Calu3 (cell line): ENCODE measurements around the gene CNOT10. TPM values are rescaled to one million over a fixed set of nuclear protein-coding genes. Genes with fewer than 3 reads are reported as not detected.
"Not testable (repeated sequence)": the region's sequence is repeated elsewhere in the genome, so short reads cannot be mapped to it uniquely, and the experiment has no call there.

Experiments
- BruUV-seq: library from RNA; stranded (reverse); fragments of 400-500 nt; replicated peaks from 2 replicates; lab custom pipeline; 2021; lab: Mats Ljungman, UMichigan
- CTCF ChIA-PET: fragments of 300-600 bp; sonication (Branson Sonifier 250); formaldehyde crosslinking; loops from one replicate; lab custom pipeline; 2022; ENCODE audit warnings: antibody characterized with exemption; lab: Charles Lee
- DNase-seq: peaks from one replicate; pipeline ENCODE4 v3.0.0; 2022
- H3K27ac Mint-ChIP-seq: one replicate; pipeline ENCODE4 v1.8.0; 2022; ENCODE audit warnings: mixed read lengths; ENCODE audit not compliant: unreplicated experiment
- H3K27me3 Mint-ChIP-seq: one replicate; pipeline ENCODE4 v1.8.0; 2022; ENCODE audit warnings: mixed read lengths; ENCODE audit not compliant: unreplicated experiment
- H3K36me3 Mint-ChIP-seq: one replicate; pipeline ENCODE4 v1.8.0; 2022; ENCODE audit warnings: mild to moderate bottlenecking, moderate library complexity, mixed read lengths; ENCODE audit not compliant: insufficient read depth, unreplicated experiment
- H3K4me1 Mint-ChIP-seq: one replicate; pipeline ENCODE4 v1.8.0; 2022; ENCODE audit warnings: mild to moderate bottlenecking, low read depth, mixed read lengths; ENCODE audit not compliant: unreplicated experiment
- H3K4me3 Mint-ChIP-seq: one replicate; pipeline ENCODE4 v1.8.0; 2022; ENCODE audit warnings: mild to moderate bottlenecking, low read depth, moderate library complexity, mixed read lengths; ENCODE audit not compliant: unreplicated experiment
- H3K9me3 Mint-ChIP-seq: one replicate; pipeline ENCODE4 v1.8.0; 2022; ENCODE audit warnings: low read depth, mixed read lengths; ENCODE audit not compliant: unreplicated experiment
- CTCF ChIP-seq: fragments of 200-600 bp; IDR thresholded peaks from one replicate; pipeline ENCODE4 v1.8.0; 2022; ENCODE audit warnings: antibody characterized with exemption; ENCODE audit not compliant: unreplicated experiment
- intact Hi-C: fragments of 100-400 bp; cut with micrococcal nuclease; formaldehyde crosslinking; loops from one replicate; pipeline ENCODE4 v1.10.0; 2022; ENCODE audit not compliant: unreplicated experiment
- total RNA-seq: library from RNA; stranded (reverse); gene quantifications from 2 replicates; pipeline ENCODE4 v1.2.3, GENCODE V29; 2022

The CNOT10 gene
- total RNA-seq, 1 experiment from 2014 or later = 41.4 TPM

DNA sequence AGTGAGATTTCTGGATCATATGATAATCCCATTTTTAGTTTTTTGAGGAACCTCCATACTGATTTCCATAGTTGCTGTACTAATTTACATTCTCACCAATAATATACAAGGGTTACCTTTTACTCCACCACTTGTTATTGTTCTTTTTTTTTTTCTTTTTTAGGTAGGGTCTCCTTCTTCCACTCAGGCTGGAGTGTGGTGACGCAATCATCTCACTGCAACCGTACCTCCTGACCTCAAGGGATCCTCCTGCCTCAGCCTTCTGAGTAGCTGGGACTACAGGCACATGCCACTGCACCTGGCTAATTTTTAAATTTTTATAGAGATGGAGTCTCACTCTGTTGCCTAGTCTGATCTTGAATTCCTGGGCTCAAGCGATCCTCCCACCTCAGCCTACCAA is 24.4 kb upstream of the CNOT10 start:
- DNase-seq = no peak
- no peak overlapping the region for H3K27ac Mint-ChIP-seq
- H3K27me3 Mint-ChIP-seq = peaks cover 35% of the 10 kb centered on the region
- H3K4me3 Mint-ChIP-seq = no peak overlapping the region
- CTCF ChIA-PET = no interaction called here
- H3K36me3 Mint-ChIP-seq = no peaks in the 10 kb centered on the region
- intact Hi-C loops = no loop called here
- no peaks in the 10 kb centered on the region for H3K9me3 Mint-ChIP-seq
- BruUV-seq = no TSS peak
- TF ChIP-seq CTCF = no peak
- no peaks in the 10 kb centered on the region for H3K4me1 Mint-ChIP-seq

DNA sequence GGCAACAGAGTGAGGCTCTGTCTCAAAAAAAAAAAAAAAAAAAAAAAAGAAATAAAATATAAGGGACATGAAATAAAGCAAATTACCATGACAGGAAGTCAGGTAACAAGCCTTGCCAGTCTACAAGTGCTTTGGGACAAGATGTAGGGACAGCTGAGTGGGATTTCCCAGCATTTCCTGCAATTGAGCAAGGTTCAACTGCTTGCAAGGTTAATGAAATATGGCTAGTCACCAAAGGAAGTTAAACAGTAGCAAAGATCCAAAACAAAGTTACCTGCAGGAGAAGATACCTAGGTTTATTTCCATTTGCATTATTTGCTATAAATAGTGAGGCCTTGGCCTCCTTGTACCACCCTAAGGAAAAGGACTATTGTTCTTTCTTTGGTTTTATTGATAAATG is 22.3 kb upstream of the CNOT10 start:
- Mint-ChIP-seq H3K36me3 (no peaks in the 10 kb centered on the region), H3K27ac (no peak overlapping the region), H3K9me3 (no peaks in the 10 kb centered on the region), H3K4me3 (no peak overlapping the region), H3K4me1 (no peaks in the 10 kb centered on the region), H3K27me3 (peaks cover 15% of the 10 kb centered on the region)
- intact Hi-C loops = no loop called here
- CTCF ChIA-PET = interaction anchor here (0.7 kb wide), 2 partner anchors 36 to 207 kb away, joined by 4 to 6 read pairs; no protein-coding TSS in a partner anchor
- no peak for DNase-seq
- BruUV-seq = no TSS peak
- TF ChIP-seq CTCF = no peak

- H3K9me3 Mint-ChIP-seq, H3K4me3 Mint-ChIP-seq, H3K4me1 Mint-ChIP-seq, H3K27ac Mint-ChIP-seq, BruUV-seq, H3K27me3 Mint-ChIP-seq, DNase-seq, CTCF ChIA-PET, H3K36me3 Mint-ChIP-seq: not testable (repeated sequence)
- intact Hi-C loops = loop anchor here (1.0 to 2.0 kb wide), 2 partner anchors 154 to 488 kb away; no protein-coding TSS in a partner anchor
- TF ChIP-seq CTCF = peak; percentile 23
These were observed 20.3 kb upstream of the CNOT10 start for GRCh38 chr3:32664630-32665075.

DNA sequence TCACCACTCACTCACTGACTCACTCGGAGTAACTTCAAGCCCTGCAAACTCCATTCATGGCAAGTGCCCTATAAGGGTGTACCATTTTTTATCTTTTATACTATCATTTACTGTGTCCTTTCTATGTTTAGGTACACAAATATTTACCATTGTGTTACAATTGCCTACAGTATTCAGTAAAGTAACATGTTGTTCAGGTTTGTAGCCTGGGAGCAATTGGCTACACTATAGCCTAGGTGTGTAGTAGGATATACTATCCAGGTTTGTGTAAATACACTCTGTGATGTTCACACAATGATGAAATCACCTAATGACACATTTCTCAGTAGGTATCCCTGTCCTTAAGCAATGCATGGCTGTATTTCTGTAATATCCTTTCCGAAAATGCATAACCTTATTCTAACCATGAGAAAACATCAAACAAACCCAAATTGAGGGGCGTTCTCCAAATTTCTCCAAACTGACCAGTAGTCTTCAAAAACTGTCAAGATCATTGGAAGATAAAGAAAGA is 17.9 kb upstream of the CNOT10 start:
- no peaks in the 10 kb centered on the region for H3K9me3 Mint-ChIP-seq
- TF ChIP-seq CTCF = no peak
- CTCF ChIA-PET = no interaction called here
- intact Hi-C loops = no loop called here
- H3K4me3 Mint-ChIP-seq = no peak overlapping the region
- no peaks in the 10 kb centered on the region for H3K36me3 Mint-ChIP-seq
- H3K4me1 Mint-ChIP-seq = no peaks in the 10 kb centered on the region
- no peak overlapping the region for H3K27ac Mint-ChIP-seq
- DNase-seq = no peak
- BruUV-seq = no TSS peak
- H3K27me3 Mint-ChIP-seq = peaks cover 16% of the 10 kb centered on the region

DNA sequence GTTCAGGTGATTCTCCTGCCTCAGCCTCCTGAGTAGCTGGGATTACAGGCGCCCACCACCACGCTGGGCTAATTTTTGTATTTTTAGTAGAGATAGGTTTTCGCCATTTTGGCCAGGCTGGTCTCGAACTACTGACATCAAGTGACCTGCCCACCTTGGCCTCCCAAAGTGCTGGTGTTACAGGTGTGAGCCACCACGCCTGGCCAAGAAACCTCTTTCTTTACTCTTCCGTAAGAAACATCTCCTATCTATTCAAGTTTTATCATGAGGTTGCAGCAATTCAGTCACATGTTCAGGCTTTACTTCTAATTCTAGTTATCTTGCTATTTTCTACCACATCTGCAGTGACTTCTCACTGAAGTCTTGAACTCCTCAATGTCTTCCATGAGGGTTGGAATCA is 15.8 kb upstream of the CNOT10 start:
- not testable (repeated sequence) for DNase-seq, BruUV-seq
- H3K27me3 Mint-ChIP-seq = peaks cover 16% of the 10 kb centered on the region

GRCh38 chr3:32673730-32674129 is 11.3 kb upstream of the CNOT10 start:
- CTCF ChIA-PET = not testable (repeated sequence)

More for the DNA sequence above, 15.8 kb upstream of the CNOT10 start:
- H3K4me3 Mint-ChIP-seq, H3K9me3 Mint-ChIP-seq, intact Hi-C loops, H3K36me3 Mint-ChIP-seq, H3K27ac Mint-ChIP-seq, CTCF ChIA-PET, H3K4me1 Mint-ChIP-seq: not testable (repeated sequence)

More at GRCh38 chr3:32673730-32674129, 11.3 kb upstream of the CNOT10 start:
- BruUV-seq, H3K9me3 Mint-ChIP-seq, H3K36me3 Mint-ChIP-seq, H3K4me3 Mint-ChIP-seq, H3K4me1 Mint-ChIP-seq, intact Hi-C loops, H3K27ac Mint-ChIP-seq, DNase-seq: not testable (repeated sequence)
- peaks cover 23% of the 10 kb centered on the region for H3K27me3 Mint-ChIP-seq
